HL-60/S4 treated with phorbol 12-myristate 13-acetate at 8.2 ng/mL for 4 days and 3 days (cell line): ENCODE data around the gene SIRPA.
"Not testable (repeated sequence)": the region's sequence is repeated elsewhere in the genome, so short reads cannot be mapped to it uniquely, and the experiment has no call there.

Experiments used
- in situ Hi-C: fragments of 300-500 bp; cut with MboI; formaldehyde crosslinking; loops from 2 replicates; pipeline ENCODE4 v1.15.0; 2022; ENCODE audit warnings: low sequenced_read_pairs

Gene SIRPA

GRCh38 chr20:1905693-1906092 lies 10.5 kb downstream of the SIRPA start:
- in situ Hi-C loops, result no loop called here

DNA sequence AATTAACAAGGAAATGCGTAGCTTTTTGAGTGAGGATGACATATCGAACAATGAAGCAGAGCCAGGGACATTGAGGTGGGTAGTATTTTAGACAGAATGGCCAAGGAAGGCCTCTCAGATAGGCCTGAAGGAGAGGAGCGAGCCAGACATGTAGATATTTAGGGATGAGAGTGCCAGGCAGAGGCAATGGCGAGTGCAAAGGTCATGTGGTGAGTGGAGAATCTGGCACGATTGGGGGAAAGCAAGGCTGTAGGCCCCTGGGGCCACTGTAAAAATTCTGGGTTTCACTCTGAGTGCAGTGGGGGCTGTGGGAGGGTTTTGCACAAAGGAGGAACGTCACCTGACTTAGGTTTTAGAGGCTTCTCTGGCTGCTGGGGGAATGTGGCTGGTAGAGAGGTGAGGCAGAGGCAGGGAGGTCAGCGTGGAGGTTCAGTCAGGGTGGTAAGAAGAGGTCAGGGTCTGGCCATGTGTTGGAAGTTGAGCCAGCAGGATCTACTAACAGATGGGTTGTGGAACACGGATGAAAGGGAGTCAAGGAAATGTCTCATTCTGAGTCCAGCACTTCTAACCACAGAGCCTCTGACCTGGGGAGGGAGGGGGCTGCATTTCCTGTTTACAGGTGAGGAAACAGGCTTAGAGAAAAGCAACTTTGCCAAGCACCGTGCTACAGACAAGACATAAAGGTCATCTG lies 11.3 kb downstream of the SIRPA start:
- in situ Hi-C loops, result no loop called here

DNA sequence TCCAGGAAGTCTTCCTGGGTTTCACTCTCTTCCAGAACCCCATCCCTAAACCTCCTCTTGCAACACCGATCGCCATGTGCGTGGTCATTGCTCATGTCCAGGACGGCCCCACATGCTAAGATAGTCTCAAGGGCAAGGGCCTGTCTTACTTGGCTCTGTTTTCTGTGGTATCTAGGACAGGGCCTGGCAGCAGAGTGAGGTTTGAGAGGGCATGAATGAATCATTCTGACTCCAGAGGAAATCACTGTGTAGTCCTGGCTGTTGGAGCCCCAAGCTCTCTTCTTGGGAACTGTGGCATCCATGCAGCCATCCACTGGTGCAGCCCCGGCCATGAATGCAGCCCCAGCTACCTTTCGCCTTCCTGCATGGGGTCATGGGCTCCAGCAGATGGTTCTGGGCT lies 12.4 kb downstream of the SIRPA start:
- in situ Hi-C loops, result no loop called here

DNA sequence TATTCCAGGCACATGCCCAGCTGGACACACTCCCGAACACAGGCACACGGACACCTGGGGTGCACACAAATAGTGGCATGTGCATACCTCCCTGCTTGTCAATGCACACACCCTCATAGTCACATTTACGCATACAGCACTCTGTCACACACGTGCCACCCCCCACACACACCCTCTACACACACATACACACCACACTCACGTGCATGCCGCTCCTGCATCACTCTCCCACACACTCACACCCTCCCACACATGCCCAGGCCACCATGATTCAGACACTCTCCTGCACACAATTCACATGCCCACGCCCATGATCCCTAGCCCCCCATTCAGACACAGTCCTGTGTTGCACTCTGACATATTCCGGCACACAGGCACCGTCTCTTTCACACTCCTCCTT lies 13.0 kb downstream of the SIRPA start:
- in situ Hi-C loops, result no loop called here

GRCh38 chr20:1909097-1909496 lies 13.9 kb downstream of the SIRPA start:
- in situ Hi-C loops, result no loop called here

- in situ Hi-C loops, result no loop called here
Measured at GRCh38 chr20:1911536-1911935, 16.3 kb downstream of the SIRPA start.

GRCh38 chr20:1912053-1912452 lies 16.8 kb downstream of the SIRPA start:
- in situ Hi-C loops, result no loop called here

GRCh38 chr20:1912646-1913045 lies 17.4 kb downstream of the SIRPA start:
- in situ Hi-C loops, result no loop called here

DNA sequence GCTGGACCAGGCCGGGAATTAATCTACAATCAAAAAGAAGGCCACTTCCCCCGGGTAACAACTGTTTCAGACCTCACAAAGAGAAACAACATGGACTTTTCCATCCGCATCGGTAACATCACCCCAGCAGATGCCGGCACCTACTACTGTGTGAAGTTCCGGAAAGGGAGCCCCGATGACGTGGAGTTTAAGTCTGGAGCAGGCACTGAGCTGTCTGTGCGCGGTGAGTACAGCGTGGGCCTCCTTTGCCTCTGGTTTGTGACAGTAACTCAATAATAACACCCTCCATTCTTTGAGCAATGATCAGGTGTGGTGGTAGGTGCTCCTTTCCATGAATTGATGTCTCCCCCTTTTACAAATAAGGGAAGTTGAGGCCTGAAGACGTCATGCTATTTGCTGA lies 20.0 kb downstream of the SIRPA start:
- in situ Hi-C loops, result not testable (repeated sequence)

DNA sequence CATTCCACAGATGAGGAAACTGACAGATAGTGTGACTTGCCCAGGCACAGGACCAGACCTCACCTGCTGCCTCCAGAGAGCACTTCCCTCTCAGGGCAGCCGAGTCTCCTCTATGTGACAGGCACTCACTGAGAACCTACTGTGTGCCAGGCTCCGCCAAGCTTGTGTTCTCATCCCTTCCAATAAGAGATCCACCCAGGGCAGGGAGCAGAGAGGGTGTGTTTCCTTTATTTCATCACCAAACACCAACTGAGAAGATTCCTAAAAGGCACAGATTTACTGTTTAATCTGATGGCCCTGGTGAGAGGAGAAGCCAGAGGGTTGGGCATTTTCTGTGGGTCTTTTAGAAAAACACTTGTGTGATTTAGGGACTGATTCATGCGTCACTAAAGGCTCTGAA lies 20.5 kb downstream of the SIRPA start:
- in situ Hi-C loops, result no loop called here

- in situ Hi-C loops, result no loop called here
Measured at GRCh38 chr20:1917786-1918185, 22.6 kb downstream of the SIRPA start.

DNA sequence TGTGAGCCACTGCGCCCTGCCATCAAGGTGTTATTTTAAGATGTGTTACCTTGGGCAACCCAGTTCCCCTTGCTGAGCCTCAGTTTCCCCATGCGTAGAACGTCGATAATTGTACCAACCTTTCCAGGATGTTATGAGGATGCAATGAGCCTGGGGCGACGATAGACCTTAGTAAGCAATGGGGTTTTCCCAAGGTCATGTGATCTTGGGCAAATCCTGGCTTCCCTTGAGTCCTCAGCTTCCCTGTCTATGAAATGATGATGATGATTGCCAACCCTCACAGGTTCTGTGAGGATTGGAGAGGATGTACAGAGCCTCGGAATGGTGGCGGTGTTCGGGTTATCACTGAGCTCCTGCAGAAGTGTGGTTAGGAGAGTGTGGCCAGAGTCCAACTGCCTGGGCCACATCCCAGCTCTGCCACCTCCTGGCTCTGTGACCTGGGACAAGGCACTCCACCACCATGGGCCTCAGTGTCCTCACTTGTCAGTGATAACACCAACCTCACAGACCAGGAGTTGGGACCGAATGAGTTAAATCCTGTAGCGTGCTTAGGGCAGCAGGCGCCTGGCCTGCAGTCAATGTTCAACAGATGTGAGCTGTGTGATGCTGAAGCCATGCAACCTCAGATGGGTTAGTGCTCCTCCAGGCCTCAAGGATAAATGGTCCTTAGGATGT lies 23.4 kb downstream of the SIRPA start:
- in situ Hi-C loops, result no loop called here

- in situ Hi-C loops, result no loop called here
Measured at GRCh38 chr20:1920252-1920651, 25.0 kb downstream of the SIRPA start.

GRCh38 chr20:1920826-1921225 lies 25.6 kb downstream of the SIRPA start:
- in situ Hi-C loops, result no loop called here

DNA sequence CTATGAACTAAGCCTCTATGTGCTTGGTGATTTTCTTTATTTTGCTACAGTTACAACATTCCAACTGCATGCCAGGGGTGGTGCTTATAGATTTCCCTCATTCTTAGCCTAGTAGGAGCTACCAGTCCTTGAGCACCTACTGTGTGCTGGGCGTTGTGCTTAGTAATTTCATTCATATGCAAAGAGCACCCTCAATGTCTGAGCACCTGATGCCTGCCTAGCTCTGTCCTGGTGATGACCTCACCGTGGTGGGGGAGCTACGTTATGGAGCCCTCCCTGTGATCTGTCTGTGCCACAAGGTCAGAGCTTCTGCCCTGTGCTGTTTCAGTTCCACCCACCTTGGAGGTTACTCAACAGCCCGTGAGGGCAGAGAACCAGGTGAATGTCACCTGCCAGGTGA lies 26.8 kb downstream of the SIRPA start:
- in situ Hi-C loops, result not testable (repeated sequence)

GRCh38 chr20:1922786-1923185 lies 27.6 kb downstream of the SIRPA start:
- in situ Hi-C loops, result no loop called here

DNA sequence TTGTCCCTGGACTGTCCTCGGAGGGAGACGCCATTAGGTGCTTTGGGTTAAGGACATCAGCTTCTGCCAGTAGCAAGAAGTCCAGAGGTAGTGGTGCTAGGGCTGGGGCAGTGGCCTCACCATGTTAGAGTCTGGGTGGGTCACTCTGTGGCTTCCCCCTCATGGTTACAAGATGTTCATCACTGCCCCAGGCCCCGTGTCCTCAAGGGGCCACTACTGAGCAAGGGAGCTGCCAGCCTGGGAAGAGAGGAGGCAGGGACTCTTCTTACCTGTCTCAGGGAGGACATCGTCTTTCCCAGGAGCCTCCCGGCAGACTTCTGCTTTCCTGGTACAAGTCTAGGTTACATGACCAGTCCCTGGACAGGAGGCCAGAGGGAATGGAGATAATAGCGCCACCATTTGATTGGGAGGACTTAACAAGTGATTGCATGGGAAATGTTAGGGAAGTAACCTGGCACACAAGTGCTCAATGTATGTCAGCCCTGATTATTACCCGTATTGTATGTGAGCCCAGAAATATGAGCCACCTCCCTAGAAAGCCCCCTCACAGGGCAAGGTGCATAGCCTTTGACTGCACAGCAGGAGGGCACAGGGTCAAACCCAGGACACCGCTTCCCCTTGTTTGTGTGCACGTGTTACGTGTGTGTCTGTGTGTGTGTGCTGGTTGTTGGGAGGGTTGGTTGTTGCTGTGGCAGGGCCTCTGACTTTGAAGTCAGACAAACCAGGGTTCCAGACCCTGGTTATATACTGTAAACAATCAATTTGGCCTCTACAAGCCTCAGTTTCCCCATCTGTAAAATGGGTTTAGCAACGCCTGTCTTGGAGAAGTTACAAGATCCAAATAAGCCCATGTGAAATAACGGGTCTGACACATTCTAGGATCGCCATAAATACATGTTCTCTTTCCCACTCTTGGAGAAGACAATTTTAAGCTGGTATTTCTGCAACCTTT lies 30.0 kb downstream of the SIRPA start:
- in situ Hi-C loops, result no loop called here

DNA sequence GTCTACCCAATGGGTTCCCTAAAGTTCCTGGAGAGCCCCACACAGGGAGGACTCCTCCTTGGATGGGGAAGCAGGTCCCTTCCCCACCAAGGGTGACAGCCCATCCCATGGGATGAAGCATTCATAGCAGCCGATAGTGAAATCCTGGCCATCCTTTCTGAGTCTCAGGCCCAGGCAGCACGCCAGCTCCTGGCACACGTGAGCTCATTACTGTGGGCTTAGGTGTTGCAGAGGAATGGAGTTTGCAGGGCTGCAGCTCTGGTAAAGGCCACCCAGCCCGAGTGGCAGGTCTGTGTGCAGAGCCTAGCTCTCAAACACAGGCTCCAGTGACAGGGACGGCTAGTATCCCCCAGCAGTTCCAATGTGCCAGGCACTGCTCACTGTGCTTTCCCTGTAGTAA lies 31.0 kb downstream of the SIRPA start:
- in situ Hi-C loops, result no loop called here

- in situ Hi-C loops, result no loop called here
Measured at GRCh38 chr20:1927217-1927616, 32.0 kb downstream of the SIRPA start.

DNA sequence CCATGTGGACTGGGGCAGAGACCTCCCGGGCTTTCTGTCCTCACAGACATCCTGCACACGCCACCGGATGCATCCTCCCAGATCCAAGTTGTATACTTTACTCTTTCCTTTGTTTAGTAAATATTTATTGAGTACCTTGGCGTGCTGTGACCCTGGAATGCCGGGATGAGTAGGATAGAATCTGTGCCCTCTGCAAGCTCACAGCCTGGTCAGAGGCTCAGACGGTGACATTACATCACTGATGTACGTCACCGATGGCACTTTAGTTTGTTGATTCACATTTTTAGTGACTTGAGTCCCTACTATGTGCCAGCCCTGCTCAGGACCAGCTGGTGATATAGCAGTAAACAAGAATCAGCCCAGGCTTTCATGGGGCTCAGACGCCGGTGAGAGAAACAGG lies 32.9 kb downstream of the SIRPA start:
- in situ Hi-C loops, result no loop called here

GRCh38 chr20:1928782-1929181 lies 33.6 kb downstream of the SIRPA start:
- in situ Hi-C loops, result no loop called here

GRCh38 chr20:1929460-1929859 lies 34.3 kb downstream of the SIRPA start:
- in situ Hi-C loops, result no loop called here
